ENCODE data around the gene SLC30A7. TPM values are rescaled to one million over a fixed set of nuclear protein-coding genes. Genes with fewer than 3 reads are reported as not detected.
A peak's percentile ranks its signal among the peaks of the same experiment; 100 is the strongest.
"Not testable (repeated sequence)": the region's sequence is repeated elsewhere in the genome, so short reads cannot be mapped to it uniquely, and the experiment has no call there.

SLC30A7 gene
- 47.4 and 66.6 TPM in 2 replicates for total RNA-seq (2014; rRNA removed; shearing (Covaris generic))

DNA sequence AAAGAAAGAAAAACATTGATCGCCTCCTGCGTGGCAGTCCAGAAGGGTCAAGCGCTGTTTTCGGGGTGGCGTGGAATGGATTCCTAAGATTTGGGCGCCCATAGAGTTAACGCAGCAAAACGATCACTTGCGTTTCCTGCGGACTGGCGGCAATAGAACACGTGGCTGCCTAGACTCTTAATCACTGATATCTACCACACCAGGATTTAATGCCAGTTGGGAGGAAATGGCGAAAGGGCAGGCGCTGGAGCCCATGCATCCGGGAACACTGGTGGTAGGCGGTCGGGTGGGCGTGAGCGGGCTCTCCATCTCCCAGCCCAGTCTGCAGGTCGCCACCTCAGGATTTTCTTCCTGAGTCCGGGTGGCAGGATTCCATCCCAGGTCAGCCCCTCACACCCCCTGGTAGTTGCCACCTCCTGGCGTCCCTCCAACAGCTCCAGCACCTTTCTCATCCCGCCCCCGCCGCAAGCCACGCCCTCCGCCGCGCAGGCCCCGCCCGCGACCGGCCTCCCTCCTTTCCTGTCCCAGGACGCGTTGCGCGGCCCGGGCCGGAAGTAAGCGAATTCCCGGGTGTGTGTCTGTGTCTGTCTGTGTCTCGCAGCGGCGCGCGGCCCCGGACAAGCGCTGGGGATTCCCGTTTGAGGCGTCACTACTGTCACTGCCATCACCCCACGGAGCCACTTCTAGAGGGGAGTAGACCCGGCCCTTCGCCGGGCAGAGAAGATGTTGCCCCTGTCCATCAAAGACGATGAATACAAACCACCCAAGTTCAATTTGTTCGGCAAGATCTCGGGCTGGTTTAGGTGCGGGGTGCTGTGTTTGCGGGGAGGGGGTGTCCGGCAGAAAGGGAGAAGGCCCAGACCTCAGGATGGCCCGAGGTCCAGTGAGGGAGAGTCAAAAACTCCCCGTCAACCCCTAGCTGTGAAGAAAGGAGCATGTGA is at the start of gene SLC30A7:
Gene SLC30A7, plus strand, starts transcription at position 551 of the 941 bp plus-strand sequence. Its CDS starts 173 bp downstream, at position 724.
- DNase-seq (ENCODE audit: low read depth): peak; percentile 94

DNA sequence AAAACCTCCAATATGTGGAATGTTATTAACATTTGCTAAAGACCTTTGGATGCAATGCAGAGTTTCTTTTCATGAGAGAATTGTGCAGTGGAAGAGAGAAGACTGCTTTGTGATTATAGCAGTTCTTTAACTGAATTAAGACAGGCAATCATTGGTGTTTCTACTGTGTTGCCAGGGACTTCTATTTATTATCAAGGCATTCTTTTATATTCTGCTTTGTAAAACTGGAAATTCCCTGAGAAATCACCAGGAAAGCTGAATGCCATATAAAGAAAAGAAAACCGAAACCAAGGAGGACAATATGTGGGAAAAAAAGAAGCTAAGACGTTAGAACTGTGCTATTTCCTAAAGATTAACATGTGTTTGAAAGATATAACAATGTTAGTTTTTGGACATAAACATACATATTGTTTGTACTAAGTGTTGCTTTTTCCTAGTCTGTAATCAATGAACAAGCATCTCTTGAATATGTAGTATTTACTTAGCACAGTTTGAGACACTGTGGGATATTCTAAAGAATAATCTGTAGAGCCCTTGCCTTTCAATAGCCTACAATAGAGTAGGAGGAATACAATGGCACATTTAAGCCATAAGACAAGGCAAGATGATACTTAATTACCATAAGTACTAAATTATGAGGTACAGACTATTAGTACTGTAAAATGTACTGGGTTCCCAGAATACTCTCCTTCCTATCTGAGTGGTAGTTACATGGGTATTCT is 48.4 kb upstream of the SLC30A7 start:
- DNase-seq (ENCODE audit: low read depth): peak; percentile 60

DNA sequence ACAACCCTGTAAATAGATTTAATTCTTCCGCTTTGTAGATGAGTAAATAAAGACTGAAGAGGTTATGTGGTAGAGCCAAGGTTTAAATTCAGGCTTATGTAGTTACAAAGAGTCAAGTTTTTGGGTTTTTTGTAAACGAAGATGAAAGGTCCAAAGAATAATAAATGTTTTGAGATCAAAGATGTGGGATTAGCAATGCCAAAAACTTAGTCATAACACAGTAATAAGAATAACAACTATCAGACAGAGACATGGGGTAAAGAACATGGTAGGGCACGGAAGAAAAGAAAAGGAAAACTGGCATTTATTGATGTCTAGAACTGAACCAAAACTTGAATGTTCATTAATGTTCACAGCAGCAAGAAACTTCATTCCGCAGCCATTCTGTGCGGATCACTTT is 44.2 kb upstream of the SLC30A7 start:
- peak; percentile 25 for DNase-seq (ENCODE audit: low read depth)

- DNase-seq (ENCODE audit: low read depth): no peak
Observed at GRCh38 chr1:100852976-100853375, 42.9 kb upstream of the SLC30A7 start.

GRCh38 chr1:100855116-100855515 is 40.8 kb upstream of the SLC30A7 start:
- DNase-seq (ENCODE audit: low read depth): peak; percentile 80

DNA sequence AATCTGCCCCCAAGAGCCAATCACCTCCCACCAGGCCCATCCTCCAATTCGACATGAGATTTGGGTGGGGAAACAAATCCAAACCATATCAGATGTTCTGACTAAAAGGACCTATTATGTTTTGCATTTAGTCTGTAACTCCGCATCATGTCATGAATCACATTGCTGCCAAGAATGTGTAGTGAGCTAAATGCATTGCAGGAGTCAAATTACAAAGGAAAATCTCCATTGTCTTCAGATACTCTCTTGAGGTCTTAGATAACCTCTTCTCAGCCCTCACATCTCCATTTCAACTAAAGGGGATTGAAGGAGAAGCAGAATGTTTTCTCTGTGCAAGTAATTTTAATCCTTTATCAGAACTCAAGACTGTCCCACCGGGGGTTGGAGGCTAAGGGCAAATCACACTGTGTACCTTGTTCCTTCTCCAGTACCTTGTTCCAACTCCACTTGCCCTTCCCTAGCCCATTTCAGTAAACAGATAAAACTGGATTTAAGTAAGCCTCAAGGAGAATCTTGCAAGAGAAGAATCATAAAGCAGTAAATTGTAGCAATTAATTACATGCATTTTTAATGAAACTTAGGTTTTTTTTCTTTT is 35.4 kb upstream of the SLC30A7 start:
- DNase-seq (ENCODE audit: low read depth): peak; percentile 81

DNA sequence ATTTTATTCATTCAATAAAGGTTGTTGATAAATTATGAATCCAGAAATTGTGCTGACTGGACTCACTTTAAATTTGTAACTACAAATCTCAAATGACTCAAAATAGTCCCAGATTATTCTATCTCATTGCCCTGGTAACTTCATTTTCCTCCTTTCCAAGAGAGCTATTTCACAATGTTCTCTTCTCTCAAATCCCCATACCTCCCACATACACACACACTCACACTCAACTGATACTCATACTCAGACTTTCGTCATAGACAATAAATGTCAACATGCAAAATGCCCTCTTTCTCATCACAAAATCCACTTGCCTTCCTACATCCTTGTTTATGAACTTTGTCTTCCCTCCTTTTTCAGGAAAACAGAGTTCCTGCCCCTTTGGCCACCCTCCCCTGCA is 34.5 kb upstream of the SLC30A7 start:
- no peak for DNase-seq (ENCODE audit: low read depth)

GRCh38 chr1:100862591-100862990 is 33.3 kb upstream of the SLC30A7 start:
- DNase-seq (ENCODE audit: low read depth): peak; percentile 77

GRCh38 chr1:100866041-100866900 is 29.6 kb upstream of the SLC30A7 start:
- peak; percentile 61 for DNase-seq (ENCODE audit: low read depth)

DNA sequence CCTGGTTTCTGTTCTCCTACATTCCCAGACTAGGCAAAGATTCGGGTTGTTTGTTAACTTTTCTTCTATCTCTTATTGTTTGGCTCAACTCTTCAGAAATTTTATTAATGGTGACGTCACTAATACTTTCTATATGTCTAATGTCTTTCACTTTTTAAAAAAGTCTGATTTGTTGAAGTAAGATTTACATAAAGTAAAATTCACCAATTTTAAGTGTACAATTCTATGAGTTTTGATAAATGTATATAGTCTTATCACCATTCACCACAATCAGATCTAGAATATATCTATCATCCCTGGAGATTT is 29.0 kb upstream of the SLC30A7 start:
- DNase-seq (ENCODE audit: low read depth): no peak

DNA sequence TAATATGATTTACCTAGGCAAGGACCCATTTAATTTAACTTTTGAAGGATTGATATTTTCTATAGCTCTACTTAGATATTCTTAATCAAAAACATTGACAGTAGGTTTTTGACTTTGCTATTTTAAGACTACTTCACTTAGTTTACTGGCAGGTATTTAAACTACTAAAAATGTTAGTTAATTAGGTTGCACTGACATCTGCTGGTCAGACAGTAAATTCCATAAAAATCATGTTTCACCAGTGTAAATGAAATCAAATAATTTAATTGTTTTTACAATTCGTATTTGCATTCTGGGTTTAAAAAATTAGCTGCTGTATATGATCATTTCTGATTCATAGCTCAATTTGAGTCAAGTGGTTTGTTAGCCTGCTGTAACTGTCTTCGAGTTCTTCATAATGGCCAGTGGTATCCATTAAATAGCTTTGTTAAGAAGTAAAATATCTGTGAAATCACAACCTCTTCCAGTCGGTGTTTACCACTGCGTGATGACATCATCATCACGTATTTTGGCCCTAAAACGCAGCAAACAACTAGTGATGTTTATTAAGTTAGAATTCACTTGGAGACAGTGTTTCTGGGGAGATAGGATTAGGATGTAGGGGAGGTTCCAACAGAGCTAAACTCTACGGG is 27.4 kb upstream of the SLC30A7 start:
- DNase-seq (ENCODE audit: low read depth): peak; percentile 55

DNA sequence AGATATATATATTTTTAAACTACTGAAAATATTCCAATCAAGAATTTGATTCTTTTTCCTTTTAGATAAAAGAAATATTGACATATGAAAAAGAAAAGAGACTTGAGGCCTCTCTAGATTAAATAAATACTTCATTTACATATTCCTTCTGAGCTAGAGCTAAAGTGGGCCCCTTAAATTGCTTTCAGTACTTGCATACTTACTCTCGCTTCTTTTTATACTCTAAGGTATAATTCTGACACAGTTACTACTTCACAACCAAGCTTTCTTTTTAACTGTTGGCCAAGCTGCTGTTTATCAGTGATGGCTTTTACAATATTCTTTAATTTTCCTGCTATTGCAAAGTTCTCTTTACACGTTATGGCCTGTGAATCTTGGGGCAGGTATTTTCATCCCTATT is 25.9 kb upstream of the SLC30A7 start:
- DNase-seq (ENCODE audit: low read depth): no peak

GRCh38 chr1:100874433-100874832 is 21.5 kb upstream of the SLC30A7 start:
- no peak for DNase-seq (ENCODE audit: low read depth)

DNA sequence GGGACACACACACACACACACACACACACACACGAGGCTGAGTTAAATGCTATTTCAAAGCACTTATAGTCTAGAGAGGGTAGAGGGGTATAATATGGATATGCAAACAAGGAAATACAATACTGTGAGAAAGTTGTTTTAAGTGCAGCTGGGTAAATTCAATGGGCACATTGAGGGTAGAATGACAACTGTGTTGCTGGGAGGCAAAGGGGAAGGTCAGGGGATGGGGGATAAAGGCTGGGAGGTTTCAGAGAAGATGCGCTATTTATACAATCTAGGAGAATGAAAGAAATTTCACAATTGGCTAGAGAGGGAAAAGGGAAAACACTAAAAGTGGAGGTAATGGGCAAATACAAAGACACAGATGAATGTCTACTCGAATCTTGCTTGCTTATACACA is 20.7 kb upstream of the SLC30A7 start:
- no peak for DNase-seq (ENCODE audit: low read depth)

DNA sequence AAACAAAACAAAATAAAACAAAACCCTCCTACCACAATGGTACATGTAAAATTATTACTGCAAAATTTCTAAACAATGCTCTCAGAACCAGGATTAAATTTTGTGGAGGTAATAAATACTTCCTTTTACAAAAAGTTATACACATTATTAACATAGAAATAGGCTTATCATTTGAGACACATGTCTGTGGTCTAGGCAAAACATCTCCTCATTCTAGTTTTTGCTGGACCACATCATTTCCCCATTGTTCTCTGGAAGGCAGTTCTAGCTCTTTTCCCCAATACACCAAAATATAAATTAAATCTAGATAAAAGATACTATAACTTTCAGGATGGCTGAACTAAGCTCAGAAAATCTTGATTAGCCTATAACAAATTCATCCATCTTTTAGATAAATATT is 19.6 kb upstream of the SLC30A7 start:
- DNase-seq (ENCODE audit: low read depth): no peak

- DNase-seq (ENCODE audit: low read depth): no peak
Observed at GRCh38 chr1:100879422-100879821, 16.5 kb upstream of the SLC30A7 start.

DNA sequence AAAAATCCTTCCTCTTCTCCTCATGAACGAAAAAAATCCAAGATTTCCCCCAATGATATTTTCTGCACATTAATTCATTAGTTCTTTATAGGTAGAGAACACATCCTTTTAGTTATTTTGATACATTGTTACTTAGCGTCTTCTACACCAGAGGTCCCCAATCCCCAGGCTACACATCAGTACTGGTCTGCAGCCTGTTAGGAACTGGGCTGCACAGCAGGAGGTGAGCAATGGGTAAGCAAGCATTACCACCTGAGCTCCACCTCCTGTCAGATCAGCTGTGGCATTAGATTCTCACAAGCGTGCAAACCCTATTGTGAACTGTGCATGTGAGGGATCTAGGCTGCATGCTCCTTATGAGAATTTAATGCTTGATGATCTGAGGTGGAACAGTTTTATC is 14.2 kb upstream of the SLC30A7 start:
- DNase-seq (ENCODE audit: low read depth): no peak

GRCh38 chr1:100882698-100883097 is 13.2 kb upstream of the SLC30A7 start:
- no peak for DNase-seq (ENCODE audit: low read depth)

DNA sequence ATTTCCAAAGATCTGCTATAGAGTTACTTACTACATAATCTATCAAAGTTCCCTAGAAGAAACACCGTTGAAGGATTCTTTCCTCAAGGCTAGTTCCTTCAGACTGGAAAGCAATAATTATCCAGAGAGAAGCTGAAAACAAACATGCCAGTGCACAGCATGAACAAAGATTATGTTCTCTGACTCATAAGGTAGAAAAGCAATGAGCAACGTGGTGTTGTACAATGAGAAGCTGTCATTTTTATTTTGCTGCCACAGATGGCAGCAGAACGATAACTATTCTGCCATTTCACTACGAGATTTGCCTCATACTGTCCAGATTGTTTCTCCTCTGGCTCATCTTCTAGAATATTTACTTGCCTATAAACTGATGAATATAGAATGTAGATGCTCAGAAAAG is 11.9 kb upstream of the SLC30A7 start:
- peak; percentile 62 for DNase-seq (ENCODE audit: low read depth)

GRCh38 chr1:100889007-100889406 is 6.9 kb upstream of the SLC30A7 start:
- DNase-seq (ENCODE audit: low read depth): not testable (repeated sequence)

- not testable (repeated sequence) for DNase-seq (ENCODE audit: low read depth)
Observed at GRCh38 chr1:100889869-100890482, 5.9 kb upstream of the SLC30A7 start.
